CD4-positive, alpha-beta T cell treated with Interleukin-4 for 1 hour (primary cell): Measurements from ENCODE around the gene EBP.
"Not testable (repeated sequence)": the region's sequence is repeated elsewhere in the genome, so short reads cannot be mapped to it uniquely, and the experiment has no call there.

Experiments
- DNase-seq, 2 donors: peaks; one replicate each; pipeline ENCODE4 v3.0.0-alpha.2; 2020 to 2022

EBP gene

GRCh38 chrX:48531358-48531959 lies 9.9 kb downstream of the EBP start:
- DNase-seq, result peak in 1 of 2 donors; percentile 41

DNA sequence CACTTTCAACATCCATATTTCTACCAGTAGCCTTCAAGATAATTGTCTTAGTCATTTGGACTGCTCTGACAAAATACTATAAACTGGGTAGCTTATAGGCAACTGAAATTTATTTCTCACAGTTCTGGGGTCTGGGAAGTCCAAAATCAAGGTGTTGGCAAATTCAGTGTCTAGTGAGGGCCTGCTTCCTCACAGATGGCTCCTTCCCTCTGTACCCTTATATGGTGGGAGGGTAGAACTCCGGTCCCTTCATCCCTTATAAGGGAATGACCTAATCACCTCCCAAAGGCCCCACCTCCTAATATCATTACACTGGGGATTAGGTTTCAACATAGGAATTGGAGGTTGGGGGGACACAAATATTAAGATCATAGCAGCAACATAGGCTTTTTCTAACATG lies 10.6 kb downstream of the EBP start:
- no peak for DNase-seq

DNA sequence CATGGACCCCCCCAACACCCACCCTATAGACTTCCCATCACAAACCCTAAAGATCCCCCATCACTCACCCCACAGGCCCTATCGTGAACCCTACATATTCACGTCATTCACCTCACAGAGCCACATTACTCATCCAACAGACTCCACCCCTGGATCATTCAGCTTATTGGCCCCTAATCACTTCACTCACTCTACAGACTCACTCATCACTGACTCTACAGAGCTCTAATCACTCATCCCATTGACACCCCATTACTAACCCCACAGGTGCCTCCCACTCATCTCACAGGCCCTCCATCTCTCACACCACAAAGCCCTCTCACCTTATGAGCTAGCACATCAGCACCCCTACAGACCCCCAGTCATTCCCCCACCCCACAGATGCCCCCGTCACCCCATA lies 11.6 kb downstream of the EBP start:
- DNase-seq, result no peak

DNA sequence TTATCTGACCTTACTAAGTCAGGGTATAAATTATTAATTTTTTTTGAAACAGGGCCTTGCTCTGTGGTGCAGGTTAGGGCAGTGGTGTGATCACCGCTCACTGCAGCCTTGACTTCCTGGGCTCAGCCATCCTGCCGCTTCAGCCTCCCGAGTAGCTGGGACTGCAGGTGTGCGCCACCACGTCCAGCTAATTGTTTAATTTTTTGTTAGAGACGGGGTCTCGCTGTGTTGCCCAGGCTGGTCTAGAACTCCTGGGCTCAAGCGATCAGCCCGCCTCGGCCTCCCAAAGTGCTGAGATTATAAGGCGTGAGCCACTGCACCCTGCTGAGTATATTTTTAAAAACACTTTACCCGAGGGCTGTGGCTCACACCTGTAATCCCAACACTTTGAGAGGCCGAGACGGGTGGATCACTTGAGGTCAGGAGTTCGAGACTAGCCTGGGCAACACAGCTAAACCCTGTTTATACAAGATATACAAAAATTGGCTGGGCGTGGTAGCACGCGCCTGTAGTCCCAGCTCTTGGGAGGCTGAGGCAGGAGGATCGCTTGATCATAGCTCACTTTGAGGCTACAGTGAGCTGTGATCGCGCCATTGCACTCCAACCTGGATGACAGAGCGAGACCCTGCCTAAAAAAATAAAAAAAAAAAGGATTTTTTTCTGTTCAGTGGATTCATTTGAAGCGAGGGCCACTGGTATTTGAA lies 17.2 kb downstream of the EBP start:
- DNase-seq, result no peak

- peak; percentile 98 to 99 for DNase-seq
Observed at GRCh38 chrX:48539345-48540027, 17.9 kb downstream of the EBP start, which contains the start of gene TBC1D25. Gene TBC1D25 (plus strand): TSS chrX:48539714. CDS start chrX:48539798, 84 bp downstream.

- peak; percentile 71 to 78 for DNase-seq
Observed at GRCh38 chrX:48540028-48540375, 18.4 kb downstream of the EBP start.

GRCh38 chrX:48540480-48540879 lies 18.9 kb downstream of the EBP start:
- peak in 1 of 2 donors; percentile 29 for DNase-seq

DNA sequence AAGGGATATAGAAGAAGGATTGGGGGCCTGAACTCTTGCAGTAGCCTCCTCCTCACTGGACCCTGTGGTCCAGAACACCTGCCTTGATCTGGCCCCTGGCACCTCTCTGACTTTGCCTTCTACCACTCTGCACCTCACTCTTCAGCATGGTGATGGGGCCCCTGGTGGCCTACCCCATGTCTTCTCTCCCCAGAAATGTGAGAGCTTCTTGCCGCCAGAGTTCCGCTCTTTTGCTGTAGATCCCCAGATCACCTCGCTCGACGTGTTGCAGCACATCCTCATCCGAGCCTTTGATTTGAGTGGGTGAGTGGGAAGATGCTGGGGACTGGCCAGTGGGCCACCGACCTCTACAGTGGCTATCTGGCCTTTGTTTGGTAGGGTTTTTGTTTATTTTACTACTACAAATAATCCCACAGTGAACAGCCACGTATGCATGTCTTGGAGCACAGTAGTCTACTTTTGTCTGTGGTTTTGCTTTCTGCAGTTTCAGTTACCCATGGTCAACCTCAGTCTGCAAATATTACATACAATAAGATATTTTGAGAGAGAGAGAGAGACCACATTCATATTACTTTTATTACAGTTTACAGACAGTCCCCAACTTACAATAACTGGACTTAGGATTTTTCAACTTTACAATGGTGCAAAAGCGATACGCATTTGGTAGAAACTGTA lies 19.7 kb downstream of the EBP start:
- DNase-seq, result no peak

DNA sequence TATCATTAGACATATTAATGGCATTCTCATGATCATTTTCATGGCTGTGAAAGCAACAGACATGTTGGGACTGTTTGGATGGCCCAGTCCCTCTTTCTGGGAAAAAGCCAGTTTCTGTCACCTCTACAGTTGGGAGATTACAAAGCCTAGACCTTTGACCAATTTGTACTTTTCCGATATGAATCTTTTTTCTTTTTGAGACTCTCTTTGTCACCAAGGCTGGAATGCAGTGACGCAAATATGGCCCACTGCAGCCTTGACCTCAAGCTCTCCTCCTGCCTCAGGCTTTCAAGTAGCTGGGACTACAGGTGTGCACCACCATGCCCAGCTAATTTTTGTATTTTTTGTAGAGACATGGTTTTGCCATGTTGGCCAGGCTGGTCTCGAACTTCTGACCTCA lies 27.3 kb downstream of the EBP start:
- no peak for DNase-seq

DNA sequence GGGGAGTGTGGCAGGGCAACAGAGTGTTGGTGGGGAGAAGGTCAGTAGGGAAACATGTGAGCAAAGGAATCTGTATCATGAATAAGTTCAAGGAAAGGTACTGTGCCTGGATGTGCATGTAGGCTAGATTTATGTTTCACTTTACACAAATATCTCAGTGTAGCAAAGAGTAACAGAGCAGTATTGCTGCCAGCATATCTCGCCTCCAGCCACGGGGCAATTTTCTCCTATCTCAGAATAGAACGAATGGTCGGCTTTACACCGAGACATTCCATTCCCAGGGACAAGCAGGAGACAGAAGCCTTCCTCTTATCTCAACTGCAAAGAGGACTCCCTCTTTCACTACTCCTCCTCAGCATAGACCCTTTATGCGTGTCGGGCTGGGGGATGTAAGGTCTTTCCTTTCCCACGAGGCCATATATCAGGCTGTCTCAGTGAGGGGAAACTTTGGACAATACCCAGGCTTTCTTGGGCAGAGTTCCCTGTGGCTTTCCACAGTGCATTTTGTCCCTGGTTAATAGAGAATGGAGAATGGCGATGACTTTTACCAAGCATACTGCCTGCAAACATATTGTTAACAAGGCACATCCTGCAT lies 34.2 kb downstream of the EBP start:
- DNase-seq, result not testable (repeated sequence)

DNA sequence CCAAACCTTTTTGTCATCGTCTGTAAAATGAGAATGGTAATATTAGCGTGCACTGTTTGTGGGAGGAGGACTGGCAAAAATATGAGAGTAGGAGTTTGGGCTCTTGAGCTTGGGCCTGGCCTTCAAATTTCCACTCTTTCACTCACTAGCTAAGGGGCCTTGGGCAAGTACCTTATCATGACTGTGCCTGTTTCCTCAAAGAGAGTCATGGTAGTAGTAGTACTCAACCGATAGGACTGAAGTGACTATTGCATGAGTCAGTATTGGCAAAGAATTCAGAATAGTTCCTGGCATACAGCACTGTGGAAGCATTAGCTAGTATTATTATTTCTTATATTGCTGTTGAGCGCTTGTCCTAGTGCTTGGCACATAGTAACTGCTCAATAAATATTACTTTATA lies 36.7 kb downstream of the EBP start:
- DNase-seq, result no peak

DNA sequence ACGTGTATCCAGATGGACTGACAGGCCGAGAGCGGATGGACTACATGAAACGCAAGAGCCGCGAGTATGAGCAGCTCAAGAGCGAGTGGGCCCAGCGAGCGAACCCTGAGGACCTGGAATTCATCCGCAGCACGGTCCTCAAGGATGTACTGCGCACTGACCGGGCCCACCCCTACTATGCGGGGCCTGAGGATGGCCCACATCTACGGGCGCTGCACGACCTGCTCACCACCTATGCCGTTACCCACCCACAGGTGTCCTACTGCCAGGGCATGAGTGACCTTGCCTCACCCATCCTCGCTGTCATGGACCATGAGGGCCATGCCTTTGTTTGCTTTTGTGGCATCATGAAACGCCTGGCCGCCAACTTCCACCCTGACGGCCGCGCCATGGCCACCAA lies 38.0 kb downstream of the EBP start:
- no peak for DNase-seq

- no peak for DNase-seq
Observed at GRCh38 chrX:48560056-48560455, 38.4 kb downstream of the EBP start.

GRCh38 chrX:48560681-48561080 lies 39.1 kb downstream of the EBP start:
- DNase-seq, result no peak

DNA sequence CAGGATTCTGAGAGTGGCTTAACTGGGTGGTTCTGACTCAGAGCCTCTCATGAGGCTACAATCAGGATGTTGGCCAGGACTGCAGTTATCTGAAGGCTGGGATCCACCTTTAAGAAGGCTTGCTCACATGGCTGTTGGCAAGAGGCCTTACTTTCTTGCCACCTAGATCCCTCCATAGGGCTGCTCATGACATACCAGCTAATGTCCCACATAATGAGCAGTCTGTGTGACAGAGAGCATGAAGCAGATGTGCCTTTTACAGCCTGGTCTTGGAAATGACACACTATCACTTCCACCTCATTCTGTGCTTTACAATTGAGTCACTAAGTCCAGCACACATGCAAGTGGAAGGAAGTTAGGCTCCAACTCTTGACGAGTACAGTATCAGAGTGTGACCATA lies 48.4 kb downstream of the EBP start:
- no peak for DNase-seq

- peak in 1 of 2 donors; percentile 63 for DNase-seq
Observed at GRCh38 chrX:48573690-48574269, 52.2 kb downstream of the EBP start.

DNA sequence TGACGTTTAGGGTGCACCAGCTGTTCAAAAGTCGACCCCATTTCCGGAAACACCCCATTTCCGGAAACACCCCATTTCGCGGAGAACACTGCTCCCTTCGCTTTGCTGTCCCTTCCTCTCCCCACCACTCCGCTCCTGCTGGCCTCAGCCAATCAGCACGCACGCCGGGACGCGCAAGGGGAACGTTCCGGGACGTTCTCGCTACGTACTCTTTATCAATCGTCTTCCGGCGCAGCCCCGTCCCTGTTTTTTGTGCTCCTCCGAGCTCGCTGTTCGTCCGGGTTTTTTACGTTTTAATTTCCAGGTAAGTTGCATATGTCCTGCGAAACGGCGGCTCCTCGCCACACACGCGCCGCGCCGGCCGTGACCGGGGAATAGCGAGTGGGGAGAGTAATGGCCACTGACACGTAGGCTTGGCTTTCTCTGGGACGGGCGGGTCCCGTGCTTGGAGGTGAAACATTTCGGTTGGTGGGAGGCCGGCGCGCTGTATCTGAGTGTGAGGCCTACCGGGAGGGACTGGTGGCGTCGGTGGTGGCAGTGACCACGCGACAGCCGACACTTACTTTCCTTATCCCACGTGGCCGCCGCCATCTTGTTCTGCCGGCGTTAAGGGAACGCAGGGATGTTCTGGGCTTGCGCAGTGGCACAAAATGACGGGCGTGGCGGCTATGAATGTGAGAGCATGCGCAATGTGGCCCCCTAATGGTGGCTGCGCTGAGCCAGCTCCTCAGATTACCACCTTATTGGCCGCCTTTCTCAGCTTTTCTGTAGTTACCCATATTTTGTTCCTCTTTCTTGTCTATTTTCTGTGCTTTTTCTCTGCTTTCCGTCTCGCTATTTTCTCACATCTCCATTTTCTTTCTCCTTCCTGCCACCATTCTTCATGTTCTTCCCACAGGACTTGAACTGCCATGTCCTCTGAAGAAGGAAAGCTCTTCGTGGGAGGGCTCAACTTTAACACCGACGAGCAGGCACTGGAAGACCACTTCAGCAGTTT lies 53.0 kb downstream of the EBP start, which contains the start of gene RBM3:
RBM3 (plus strand) TSS at position 215 of the 997 bp plus-strand sequence; CDS start at position 912, 697 bp downstream.
- peak; percentile 96 for DNase-seq

- no peak for DNase-seq
Observed at GRCh38 chrX:48575642-48576041, 54.0 kb downstream of the EBP start.

GRCh38 chrX:48576108-48576507 lies 54.5 kb downstream of the EBP start:
- DNase-seq, result no peak
